Measurements from ENCODE around the gene SLC25A22. TPM values are rescaled to one million over a fixed set of nuclear protein-coding genes. Genes with fewer than 3 reads are reported as not detected.
A peak's percentile ranks its signal among the peaks of the same experiment; 100 is the strongest.

The SLC25A22 gene
- total RNA-seq: 10 to 100 TPM in 2 of 4 donors, 1 to 10 TPM in 2; 6.0 to 28.3 (median 9.7) TPM

- TF ChIP-seq CTCF (IDR thresholded peaks at IDR 0.05): peak; percentile 72 to 94 (median 87)
- no peak for TF ChIP-seq POLR2AphosphoS5 (IDR thresholded peaks at IDR 0.05)
- H3K27ac ChIP-seq: peak within 1 kb of the TSS; percentile 81 to 94 (median 88)
- H3K4me1 ChIP-seq: peaks cover 16 to 35% (median 30%) of the 10 kb centered on the region in 4 donors
- no peaks in the 10 kb centered on the region for H3K9me3 ChIP-seq
- 12% methylated on average over 11 of the region's 69 CpGs; no CpG with 5 or more reads in 1 of the 2 donors for WGBS, 2 donors (ENCODE audit: low coverage in 1 of 2)
- no peaks in the 10 kb centered on the region for H3K36me3 ChIP-seq
- in situ Hi-C loops (cut with MboI; ENCODE audit: low pct_ligation_motif_present in 1 of 4, low pct_unique_long_range_greater_than_20kb in 1 of 4, low sequenced_read_pairs in 3 of 4) (no loop called here), intact Hi-C loops (cut with DNase I; ENCODE audit: low total_unique reads) (no loop called here)
- peak within 1 kb of the TSS; percentile 59 to 75 (median 72) for H3K4me3 ChIP-seq
- DNase-seq: peak; percentile 83
- no peaks in the 10 kb centered on the region for H3K27me3 ChIP-seq
Observed at GRCh38 chr11:798093-798713, at the start of gene SLC25A22. Gene SLC25A22 (minus strand): TSS chr11:798281. CDS start chr11:795006, 3,275 bp downstream.

- no peaks in the 10 kb centered on the region for H3K9me3 ChIP-seq
- DNase-seq: no peak
- peaks cover 18 to 52% (median 42%) of the 10 kb centered on the region in 4 donors for H3K4me1 ChIP-seq
- H3K36me3 ChIP-seq: no peaks in the 10 kb centered on the region
- peaks cover 49% of the 10 kb centered on the region for H3K27me3 ChIP-seq
- WGBS, 2 donors (ENCODE audit: low coverage in 1 of 2): 65% methylated on average over 14 of the region's 18 CpGs; no CpG with 5 or more reads in 1 of the 2 donors
- in situ Hi-C loops (cut with MboI; ENCODE audit: low pct_ligation_motif_present in 1 of 4, low pct_unique_long_range_greater_than_20kb in 1 of 4, low sequenced_read_pairs in 3 of 4) (no loop called here), intact Hi-C loops (cut with DNase I; ENCODE audit: low total_unique reads) (no loop called here)
- TF ChIP-seq POLR2AphosphoS5 (IDR thresholded peaks at IDR 0.05): no peak
- no peak for TF ChIP-seq POLR2A (IDR thresholded peaks at IDR 0.05)
- TF ChIP-seq EP300 (IDR thresholded peaks at IDR 0.05; ENCODE audit: low read depth): no peak
- no peak for TF ChIP-seq CTCF (IDR thresholded peaks at IDR 0.05)
- H3K4me3 ChIP-seq: no peak overlapping the region
- no peak overlapping the region for H3K27ac ChIP-seq
Observed at GRCh38 chr11:847876-848275, 49.8 kb upstream of the SLC25A22 start.

GRCh38 chr11:846496-847098 lies 48.5 kb upstream of the SLC25A22 start:
- DNase-seq: no peak
- Histone ChIP-seq H3K9me3 (no peaks in the 10 kb centered on the region), H3K4me3 (no peak overlapping the region), H3K36me3 (no peaks in the 10 kb centered on the region), H3K27me3 (peaks cover 49% of the 10 kb centered on the region), H3K4me1 (peaks cover 20 to 59% (median 45%) of the 10 kb centered on the region in 4 donors), H3K27ac (peak overlapping the region in 1 of 4 donors; percentile 88)
- no peak for TF ChIP-seq POLR2AphosphoS5 (IDR thresholded peaks at IDR 0.05)
- no peak for TF ChIP-seq CTCF (IDR thresholded peaks at IDR 0.05)
- no peak for TF ChIP-seq EP300 (IDR thresholded peaks at IDR 0.05; ENCODE audit: low read depth)
- no peak for TF ChIP-seq POLR2A (IDR thresholded peaks at IDR 0.05)
- in situ Hi-C loops (cut with MboI; ENCODE audit: low pct_ligation_motif_present in 1 of 4, low pct_unique_long_range_greater_than_20kb in 1 of 4, low sequenced_read_pairs in 3 of 4) (no loop called here), intact Hi-C loops (cut with DNase I; ENCODE audit: low total_unique reads) (no loop called here)
- 43 to 77% methylated on average over 3 to 10 of the region's 11 CpGs for WGBS, 2 donors (ENCODE audit: low coverage in 1 of 2)

GRCh38 chr11:845872-846495 lies 47.9 kb upstream of the SLC25A22 start:
- H3K36me3 ChIP-seq: no peaks in the 10 kb centered on the region
- H3K27me3 ChIP-seq: peaks cover 44% of the 10 kb centered on the region
- H3K27ac ChIP-seq: peak overlapping the region; percentile 88 to 94 (median 90)
- in situ Hi-C loops (cut with MboI; ENCODE audit: low pct_ligation_motif_present in 1 of 4, low pct_unique_long_range_greater_than_20kb in 1 of 4, low sequenced_read_pairs in 3 of 4) (no loop called here), intact Hi-C loops (cut with DNase I; ENCODE audit: low total_unique reads) (no loop called here)
- TF ChIP-seq EP300 (IDR thresholded peaks at IDR 0.05; ENCODE audit: low read depth) (no peak), CTCF (IDR thresholded peaks at IDR 0.05) (no peak), POLR2A (IDR thresholded peaks at IDR 0.05) (no peak), POLR2AphosphoS5 (IDR thresholded peaks at IDR 0.05) (no peak)
- 54% methylated on average over 5 of the region's 8 CpGs; no CpG with 5 or more reads in 1 of the 2 donors for WGBS, 2 donors (ENCODE audit: low coverage in 1 of 2)
- peaks cover 26 to 65% (median 51%) of the 10 kb centered on the region in 4 donors for H3K4me1 ChIP-seq
- H3K9me3 ChIP-seq: no peaks in the 10 kb centered on the region
- H3K4me3 ChIP-seq: no peak overlapping the region
- DNase-seq: no peak
